ENCODE results near the gene CLIC3. TPM values are rescaled to one million over a fixed set of nuclear protein-coding genes. Genes with fewer than 3 reads are reported as not detected.

The CLIC3 gene
- total RNA-seq, 2 experiments from 2014 or later = 0.43 to 0.61 TPM

DNA sequence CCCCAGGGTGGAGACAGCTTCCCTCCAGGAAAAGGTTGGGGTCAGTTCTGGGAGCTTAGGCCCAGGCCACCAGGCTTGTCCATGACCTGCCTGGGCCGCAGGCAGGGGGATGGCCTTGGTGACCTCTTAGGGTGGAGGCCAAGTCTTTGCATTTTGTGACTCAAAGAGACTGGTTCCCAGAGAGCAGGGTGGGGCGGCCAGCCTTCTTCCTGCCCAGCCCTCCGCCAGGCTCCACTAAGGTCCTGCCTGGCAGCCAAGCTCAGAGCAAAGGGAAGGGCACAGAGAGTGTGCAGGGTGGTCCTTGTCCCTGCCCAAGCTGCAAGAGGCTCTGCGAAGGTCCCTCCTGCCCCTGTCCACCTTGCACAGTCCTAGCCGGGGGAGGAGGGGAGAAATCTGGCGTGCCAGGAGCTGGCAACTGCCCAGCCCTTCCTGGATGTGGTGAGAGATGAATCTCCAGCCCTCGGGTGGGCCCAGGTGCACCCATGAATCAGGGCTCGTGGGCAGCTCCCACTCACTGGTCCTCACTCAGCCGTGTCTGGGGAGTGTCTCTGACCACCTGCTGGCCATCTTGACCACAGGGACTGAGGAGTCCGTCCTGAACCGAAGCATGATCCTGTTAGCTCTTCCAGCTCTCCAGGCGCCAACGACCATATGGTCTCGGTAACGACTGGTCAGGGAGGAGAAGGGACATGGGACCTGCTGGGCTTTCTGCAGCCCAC, 21.4 kb downstream of the CLIC3 start:
- Mint-ChIP-seq H3K9me3 (no peaks in the 10 kb centered on the region), H3K36me3 (no peaks in the 10 kb centered on the region), H3K27ac (no peak overlapping the region), H3K4me1 (ENCODE audit: low read depth) (peaks cover 17% of the 10 kb centered on the region), H3K4me3 (peak overlapping the region; percentile 23), H3K27me3 (no peaks in the 10 kb centered on the region)
- intact Hi-C loops (cut with micrococcal nuclease) = no loop called here
- peak; percentile 40 for DNase-seq
- POLR2A ChIA-PET = interaction anchor here (0.6 to 1.1 kb wide), 4 partner anchors 13 to 160 kb away, joined by 3 read pairs; partner anchors contain the start of gene PAXX
- CTCF ChIA-PET = interaction anchor here (0.9 to 3.8 kb wide), 12 partner anchors 10 to 132 kb away, joined by 3 to 31 read pairs (median 5); partner anchors contain the start of genes ABCA2, AJM1, C8G and CLIC3

DNA sequence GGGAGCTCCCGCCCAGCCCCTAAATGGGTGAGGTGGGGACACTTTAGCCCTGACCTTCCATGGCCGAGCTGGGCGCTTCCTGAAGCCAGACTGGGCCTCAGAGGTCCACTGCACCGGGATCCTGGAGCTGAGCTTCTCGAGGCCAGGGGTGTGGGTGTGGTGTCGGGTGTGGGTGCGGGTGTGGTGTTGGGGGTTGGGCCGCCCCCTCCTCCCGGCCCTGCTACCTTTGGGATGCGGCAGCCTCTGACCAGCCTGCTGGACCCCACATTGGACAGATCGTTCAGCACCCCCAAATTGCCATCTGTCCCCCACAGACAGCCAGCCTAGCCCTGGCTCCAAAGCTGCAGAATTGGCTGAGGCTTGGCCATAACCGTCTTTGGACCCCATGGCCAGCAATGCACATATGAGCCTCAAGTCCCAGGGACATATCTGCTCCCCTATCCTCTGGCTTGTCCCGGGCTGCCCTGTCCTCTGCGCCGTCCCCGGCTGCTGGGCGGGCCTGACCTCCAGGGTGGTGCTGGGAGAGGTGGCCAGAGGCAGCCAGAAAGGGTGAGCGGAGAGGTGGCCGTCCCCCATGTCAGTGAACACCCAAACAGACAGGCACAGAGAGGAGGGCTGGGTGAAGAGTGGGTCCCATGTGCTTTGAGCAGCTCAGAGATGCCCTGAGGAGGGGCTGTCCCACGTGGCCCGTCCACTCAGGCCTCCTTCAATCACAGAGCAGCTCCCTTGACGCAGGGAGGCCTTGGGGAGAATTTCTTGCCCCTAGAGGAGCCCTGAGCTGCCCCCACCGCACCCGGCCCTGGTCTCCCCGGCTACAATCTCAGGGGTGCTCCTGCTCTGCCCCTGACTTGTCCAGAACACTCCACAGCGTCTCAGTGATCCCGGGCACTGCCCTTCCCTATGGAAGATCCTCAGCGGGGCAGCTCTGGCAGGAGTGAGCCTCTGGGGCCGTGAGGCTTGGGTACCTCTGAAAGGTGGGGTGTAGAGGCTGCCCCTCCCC, 22.4 kb downstream of the CLIC3 start:
- intact Hi-C loops (cut with micrococcal nuclease) = no loop called here
- Mint-ChIP-seq H3K9me3 (no peaks in the 10 kb centered on the region), H3K27me3 (no peaks in the 10 kb centered on the region), H3K27ac (no peak overlapping the region), H3K36me3 (no peaks in the 10 kb centered on the region), H3K4me1 (ENCODE audit: low read depth) (peaks cover 17% of the 10 kb centered on the region), H3K4me3 (no peak overlapping the region)
- no peak for DNase-seq
- ChIA-PET CTCF (interaction anchor here (1.1 to 3.8 kb wide), 5 partner anchors 26 to 61 kb away, joined by 3 to 31 read pairs (median 13); partner anchors contain the start of genes ABCA2 and C8G), POLR2A (interaction anchor here (1.1 kb wide), 1 partner anchor 12 kb away, joined by 3 read pairs; no protein-coding TSS in a partner anchor)

DNA sequence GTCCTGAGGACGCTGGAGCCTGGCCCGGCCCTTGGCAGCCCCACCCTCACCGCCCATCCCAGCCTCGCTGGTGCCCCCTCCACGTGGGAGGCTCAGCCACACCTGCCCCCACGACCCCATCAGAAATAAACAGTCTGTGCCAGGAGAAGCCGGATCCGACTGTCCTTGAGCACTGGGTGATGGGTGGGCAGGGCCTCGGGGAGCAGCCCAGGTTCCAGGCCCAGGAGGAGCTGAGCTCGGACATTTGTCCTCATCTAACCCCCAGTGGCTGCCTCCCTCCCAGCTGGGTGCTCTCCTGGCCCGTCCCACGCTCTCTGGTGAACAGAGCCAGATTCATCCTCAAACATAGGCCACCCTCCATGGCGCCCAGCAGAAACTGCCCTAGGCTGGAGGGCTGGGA, 23.6 kb downstream of the CLIC3 start:
- Mint-ChIP-seq H3K27ac (no peak overlapping the region), H3K9me3 (no peaks in the 10 kb centered on the region), H3K4me1 (ENCODE audit: low read depth) (peaks cover 17% of the 10 kb centered on the region), H3K4me3 (no peak overlapping the region), H3K36me3 (no peaks in the 10 kb centered on the region), H3K27me3 (no peaks in the 10 kb centered on the region)
- intact Hi-C loops (cut with micrococcal nuclease) = no loop called here
- DNase-seq = no peak
- CTCF ChIA-PET = interaction anchor here (0.8 to 1.1 kb wide), 2 partner anchors 27 to 91 kb away, joined by 3 to 4 read pairs; partner anchors contain the start of gene C8G
- POLR2A ChIA-PET = no interaction called here

- Mint-ChIP-seq H3K4me3 (no peak overlapping the region), H3K27ac (no peak overlapping the region), H3K27me3 (no peaks in the 10 kb centered on the region), H3K4me1 (ENCODE audit: low read depth) (peaks cover 17% of the 10 kb centered on the region), H3K9me3 (no peaks in the 10 kb centered on the region), H3K36me3 (no peaks in the 10 kb centered on the region)
- ChIA-PET CTCF (interaction anchor here (0.8 to 1.1 kb wide), 2 partner anchors 27 to 92 kb away, joined by 3 to 4 read pairs; partner anchors contain the start of gene C8G), POLR2A (no interaction called here)
- intact Hi-C loops (cut with micrococcal nuclease) = no loop called here
- no peak for DNase-seq
Observed at GRCh38 chr9:136972335-136972734, 24.0 kb downstream of the CLIC3 start.

DNA sequence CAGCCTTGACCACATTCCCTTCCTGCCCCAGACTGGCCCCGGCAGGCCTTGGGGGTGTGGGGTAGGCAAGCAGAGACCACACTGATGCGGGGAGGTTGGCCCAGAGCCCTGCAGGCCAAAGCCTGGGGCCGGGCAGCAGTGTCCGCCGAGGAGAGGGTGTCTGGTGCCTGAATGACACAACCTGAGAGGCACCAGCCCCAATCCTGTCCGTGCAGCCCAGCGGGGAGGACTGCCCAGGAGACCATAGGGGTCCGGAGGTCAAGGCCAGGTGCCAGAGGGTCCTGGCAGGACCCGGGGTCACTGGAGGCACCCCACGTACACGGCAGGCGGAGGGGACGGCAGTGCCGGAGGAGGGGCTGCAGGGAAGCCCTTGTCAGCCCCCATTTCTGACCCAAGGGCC, 24.6 kb downstream of the CLIC3 start:
- CTCF ChIA-PET = interaction anchor here (0.8 kb wide), 1 partner anchor 92 kb away, joined by 3 read pairs; no protein-coding TSS in a partner anchor
- peaks cover 17% of the 10 kb centered on the region for H3K4me1 Mint-ChIP-seq (ENCODE audit: low read depth)
- DNase-seq = no peak
- no peak overlapping the region for H3K4me3 Mint-ChIP-seq
- no peaks in the 10 kb centered on the region for H3K27me3 Mint-ChIP-seq
- H3K9me3 Mint-ChIP-seq = no peaks in the 10 kb centered on the region
- no peaks in the 10 kb centered on the region for H3K36me3 Mint-ChIP-seq
- intact Hi-C loops (cut with micrococcal nuclease) = no loop called here
- POLR2A ChIA-PET = no interaction called here
- no peak overlapping the region for H3K27ac Mint-ChIP-seq

GRCh38 chr9:136970361-136970760, 26.0 kb downstream of the CLIC3 start:
- Mint-ChIP-seq H3K4me3 (no peak overlapping the region), H3K9me3 (no peaks in the 10 kb centered on the region), H3K4me1 (ENCODE audit: low read depth) (peaks cover 16% of the 10 kb centered on the region), H3K27ac (no peak overlapping the region), H3K36me3 (no peaks in the 10 kb centered on the region), H3K27me3 (no peaks in the 10 kb centered on the region)
- POLR2A ChIA-PET = no interaction called here
- intact Hi-C loops (cut with micrococcal nuclease) = no loop called here
- CTCF ChIA-PET = no interaction called here
- DNase-seq = no peak

DNA sequence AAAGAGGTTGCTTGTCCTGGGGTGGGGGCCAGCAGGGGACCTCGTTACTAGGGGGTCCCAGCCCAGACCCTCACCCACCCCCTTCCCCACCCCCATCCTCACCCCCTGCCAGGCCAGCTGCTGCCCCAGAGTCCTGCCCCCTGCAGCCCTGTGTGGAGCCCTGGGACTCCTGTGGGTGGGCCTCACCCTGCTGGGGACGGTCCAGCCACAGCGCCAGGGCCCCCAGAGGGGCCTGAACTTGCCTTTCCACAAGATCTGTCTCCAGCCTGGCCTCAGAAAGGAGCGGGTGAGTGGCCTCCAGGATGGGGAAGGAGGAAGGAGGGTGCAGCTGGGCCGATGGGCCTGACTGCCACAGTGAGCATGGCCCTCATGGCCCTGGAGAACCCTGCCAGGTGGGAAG, 26.6 kb downstream of the CLIC3 start:
- intact Hi-C loops (cut with micrococcal nuclease) = no loop called here
- Mint-ChIP-seq H3K9me3 (no peaks in the 10 kb centered on the region), H3K27me3 (no peaks in the 10 kb centered on the region), H3K4me3 (no peak overlapping the region), H3K4me1 (ENCODE audit: low read depth) (peaks cover 15% of the 10 kb centered on the region), H3K27ac (no peak overlapping the region), H3K36me3 (no peaks in the 10 kb centered on the region)
- POLR2A ChIA-PET = no interaction called here
- CTCF ChIA-PET = no interaction called here
- no peak for DNase-seq

GRCh38 chr9:136969150-136969549, 27.2 kb downstream of the CLIC3 start:
- no peak overlapping the region for H3K27ac Mint-ChIP-seq
- H3K4me1 Mint-ChIP-seq (ENCODE audit: low read depth) = peaks cover 20% of the 10 kb centered on the region
- intact Hi-C loops (cut with micrococcal nuclease) = no loop called here
- H3K27me3 Mint-ChIP-seq = no peaks in the 10 kb centered on the region
- ChIA-PET POLR2A (no interaction called here), CTCF (interaction anchor here (1.6 kb wide), 1 partner anchor 60 kb away, joined by 4 read pairs; no protein-coding TSS in a partner anchor)
- no peaks in the 10 kb centered on the region for H3K9me3 Mint-ChIP-seq
- no peak for DNase-seq
- H3K36me3 Mint-ChIP-seq = no peaks in the 10 kb centered on the region
- no peak overlapping the region for H3K4me3 Mint-ChIP-seq

GRCh38 chr9:136968333-136969127, 27.8 kb downstream of the CLIC3 start:
- H3K9me3 Mint-ChIP-seq = no peaks in the 10 kb centered on the region
- intact Hi-C loops (cut with micrococcal nuclease) = no loop called here
- ChIA-PET POLR2A (no interaction called here), CTCF (interaction anchor here (1.6 kb wide), 1 partner anchor 61 kb away, joined by 4 read pairs; no protein-coding TSS in a partner anchor)
- no peak for DNase-seq
- no peak overlapping the region for H3K27ac Mint-ChIP-seq
- no peaks in the 10 kb centered on the region for H3K27me3 Mint-ChIP-seq
- no peak overlapping the region for H3K4me3 Mint-ChIP-seq
- H3K4me1 Mint-ChIP-seq (ENCODE audit: low read depth) = peaks cover 20% of the 10 kb centered on the region
- no peaks in the 10 kb centered on the region for H3K36me3 Mint-ChIP-seq

DNA sequence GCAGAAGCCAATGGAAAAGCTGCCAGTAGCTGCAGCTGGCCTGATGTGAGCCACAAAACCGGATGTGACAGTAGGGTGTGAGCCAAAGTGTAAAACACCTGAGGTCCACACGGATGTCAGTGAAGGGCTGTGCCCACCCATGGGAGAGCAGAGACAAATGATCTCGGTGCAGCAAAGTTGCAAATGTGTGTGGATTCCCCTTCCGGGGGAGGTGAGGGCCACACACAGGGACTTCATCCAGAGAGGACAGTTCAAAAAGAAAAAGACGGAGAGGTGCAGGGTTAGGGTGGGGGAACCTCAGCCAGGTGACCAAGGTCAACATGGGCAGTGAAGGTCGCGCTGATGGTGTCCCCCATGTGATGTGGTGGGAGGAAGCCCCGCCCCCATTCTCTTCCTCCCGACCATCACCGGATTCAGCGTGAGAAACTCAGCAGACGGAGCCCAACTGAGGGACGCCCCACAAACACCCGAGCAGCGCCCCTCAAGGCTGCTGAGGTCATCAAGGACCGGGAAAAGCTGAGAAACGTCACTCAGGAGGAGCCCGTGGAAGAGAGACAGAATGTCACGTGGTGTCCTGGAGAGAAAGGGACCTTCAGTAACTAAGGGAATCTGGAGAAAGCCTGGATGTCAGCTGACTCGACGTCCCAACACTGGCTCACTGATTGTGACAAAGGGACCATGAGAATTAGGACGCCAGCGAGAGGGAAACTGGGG, 30.4 kb downstream of the CLIC3 start:
- DNase-seq = peak; percentile 54
- intact Hi-C loops (cut with micrococcal nuclease) = no loop called here
- Mint-ChIP-seq H3K4me1 (ENCODE audit: low read depth) (peaks cover 25% of the 10 kb centered on the region), H3K27ac (peak overlapping the region; percentile 55), H3K9me3 (no peaks in the 10 kb centered on the region), H3K4me3 (peak overlapping the region; percentile 64), H3K27me3 (no peaks in the 10 kb centered on the region), H3K36me3 (no peaks in the 10 kb centered on the region)
- CTCF ChIA-PET = interaction anchor here (1.1 to 1.9 kb wide), 3 partner anchors 10 to 70 kb away, joined by 3 to 6 read pairs (median 3); no protein-coding TSS in a partner anchor
- POLR2A ChIA-PET = interaction anchor here (0.6 kb wide), 2 partner anchors 84 to 223 kb away, joined by 3 read pairs; no protein-coding TSS in a partner anchor
